HG03175 (cell line): ENCODE measurements around the gene CALML4.
"Not testable (repeated sequence)": the region's sequence is repeated elsewhere in the genome, so short reads cannot be mapped to it uniquely, and the experiment has no call there.

Experiments
- ATAC-seq: cut with Tn5 transposase; IDR thresholded peaks from one replicate; pipeline ENCODE4 v1.9.1; 2021; ENCODE audit warnings: mild to moderate bottlenecking, moderate library complexity; ENCODE audit not compliant: unreplicated experiment

The CALML4 gene

DNA sequence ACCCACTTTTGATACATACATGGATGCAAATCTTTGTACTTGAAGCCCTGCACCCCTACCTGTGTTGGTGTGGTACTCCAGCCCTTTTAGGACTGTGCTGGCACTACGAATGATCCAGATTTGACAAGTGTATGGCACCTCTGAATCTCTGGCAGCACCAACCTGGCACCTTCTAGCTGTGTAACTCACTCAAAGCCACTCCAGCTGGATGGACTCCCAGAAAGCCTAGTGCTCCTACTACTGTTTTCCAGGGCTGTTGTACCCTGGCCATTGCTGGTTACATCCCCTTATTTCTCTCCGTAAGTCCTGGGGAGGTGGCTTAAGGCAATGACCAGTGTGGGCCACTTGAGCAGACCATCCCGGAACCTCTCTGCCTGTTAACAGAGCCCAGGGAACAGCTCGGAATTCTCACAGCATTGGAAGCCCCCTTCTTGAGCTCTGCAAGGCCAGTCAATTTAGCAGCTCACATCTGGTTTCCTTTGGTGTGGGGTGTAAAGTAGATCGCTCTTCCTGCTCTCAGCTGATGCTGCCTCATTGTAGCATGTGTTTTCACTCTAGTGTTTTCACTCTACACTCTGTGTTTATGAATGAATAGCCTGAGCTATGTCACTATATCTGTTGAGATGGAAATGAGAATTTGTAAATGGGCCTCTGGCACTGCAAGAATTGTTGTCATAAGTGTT is 12.2 kb downstream of the CALML4 start:
- ATAC-seq, result no peak

DNA sequence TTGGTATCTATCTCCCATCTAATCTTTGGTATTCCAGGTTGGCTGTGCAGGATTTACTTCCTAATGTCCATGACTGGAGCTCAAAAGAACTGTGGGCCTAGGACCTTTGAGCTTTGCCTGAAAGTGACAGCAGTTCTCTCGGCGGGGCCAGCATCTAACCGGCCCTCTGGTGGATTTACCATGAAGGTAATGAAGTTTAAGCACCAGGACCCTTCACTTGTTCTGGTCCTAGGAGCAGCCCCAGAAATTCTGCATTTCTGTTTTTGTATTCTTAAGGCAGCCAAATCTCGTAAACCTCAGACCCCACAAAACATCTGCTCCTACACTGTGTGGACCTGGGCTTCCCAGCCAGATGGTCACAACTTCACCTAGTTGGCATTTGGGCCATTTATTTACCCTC is 13.0 kb downstream of the CALML4 start:
- ATAC-seq, result no peak

- ATAC-seq, result no peak
Measured at GRCh38 chr15:68191555-68191954, 13.6 kb downstream of the CALML4 start.

GRCh38 chr15:68190048-68190447 is 15.1 kb downstream of the CALML4 start:
- no peak for ATAC-seq

GRCh38 chr15:68188647-68189046 is 16.5 kb downstream of the CALML4 start:
- ATAC-seq, result no peak

DNA sequence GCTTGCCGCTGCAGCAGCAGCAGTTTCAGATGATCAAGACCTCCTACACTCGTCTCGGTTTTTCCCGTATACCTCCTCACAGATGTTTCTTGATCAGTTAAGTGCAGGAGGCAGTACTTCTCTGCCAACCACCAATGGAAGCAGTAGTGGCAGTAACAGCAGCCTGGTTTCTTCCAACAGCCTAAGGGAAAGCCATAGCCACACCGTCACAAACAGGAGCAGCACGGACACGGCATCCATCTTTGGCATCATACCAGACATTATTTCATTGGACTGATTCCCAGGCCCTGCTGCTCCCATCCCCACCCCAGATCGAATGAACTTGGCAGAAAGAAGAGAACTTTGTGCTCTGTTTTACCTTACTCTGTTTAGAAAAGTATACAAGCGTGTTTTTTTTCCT is 17.6 kb downstream of the CALML4 start:
- ATAC-seq, result no peak

DNA sequence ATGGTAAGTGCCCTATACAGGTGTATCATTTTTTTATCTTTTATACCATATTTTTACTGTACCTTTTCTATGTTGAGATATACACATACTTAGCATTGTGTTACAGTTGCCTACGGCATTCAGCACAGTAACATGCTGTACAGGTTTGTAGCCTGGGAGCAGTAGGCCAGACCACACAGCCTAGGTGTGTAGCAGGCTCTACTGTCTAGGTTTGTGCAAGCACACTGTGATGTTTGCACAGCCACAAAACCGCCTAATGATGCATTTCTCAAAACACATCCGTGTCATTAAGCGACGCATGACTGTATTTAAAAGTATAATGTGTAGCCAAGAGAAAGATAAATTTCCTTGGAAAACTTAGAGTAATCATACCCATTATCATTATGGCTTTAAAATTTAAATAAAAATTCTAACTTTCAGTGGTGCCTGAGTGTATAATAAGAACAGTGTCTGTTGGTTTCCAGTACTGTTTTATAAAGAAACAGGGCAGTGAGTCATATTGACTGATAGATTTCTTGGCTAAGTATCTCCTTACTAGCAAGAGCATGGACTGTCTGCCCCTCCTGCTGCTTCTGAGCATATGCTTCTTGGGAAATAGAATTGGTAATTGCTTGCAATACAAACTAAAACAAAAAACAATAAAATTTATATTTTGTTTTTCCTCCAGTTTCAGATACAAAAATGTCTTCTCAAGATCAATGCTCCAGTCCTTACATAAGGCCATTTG is 18.3 kb downstream of the CALML4 start:
- ATAC-seq, result no peak

DNA sequence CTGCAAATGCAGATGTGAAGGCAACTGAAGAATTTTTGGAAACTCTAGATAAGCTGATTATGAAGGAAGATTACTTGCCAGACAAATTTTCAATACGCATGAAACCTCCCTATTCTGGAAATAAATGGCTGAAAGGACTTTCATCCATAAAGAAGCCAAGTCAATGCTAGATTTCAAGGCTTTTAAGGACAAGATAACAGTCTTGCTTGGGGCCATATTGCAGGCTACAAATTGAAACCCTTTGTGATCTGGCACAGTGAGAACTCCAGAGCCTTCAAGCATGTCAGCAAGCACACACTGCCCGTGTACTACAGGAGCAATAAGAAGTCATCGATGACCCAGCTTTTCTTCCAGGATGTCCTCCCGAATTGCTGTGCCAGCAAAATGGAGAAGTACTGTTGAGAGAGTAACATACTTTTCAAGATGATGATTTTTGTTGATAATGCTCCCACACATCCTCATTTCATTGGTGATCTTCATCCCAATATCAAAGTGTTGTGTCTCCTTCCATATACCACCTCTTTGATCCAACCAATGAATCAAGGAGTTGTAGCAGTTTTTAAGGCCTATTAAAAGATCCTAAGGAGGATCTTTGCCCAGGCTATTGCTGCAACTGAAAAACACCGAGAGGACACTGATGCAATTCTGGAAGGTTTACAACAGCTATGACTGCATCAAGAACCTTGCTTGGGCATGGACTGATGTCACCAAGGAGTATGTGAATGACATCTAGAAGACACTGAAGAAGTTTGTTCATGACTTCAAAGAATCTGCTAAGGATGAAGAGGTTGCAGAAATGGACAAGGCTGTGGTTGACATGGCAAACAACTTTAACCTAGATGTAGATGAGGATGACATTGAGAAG is 20.3 kb downstream of the CALML4 start:
- ATAC-seq, result no peak

DNA sequence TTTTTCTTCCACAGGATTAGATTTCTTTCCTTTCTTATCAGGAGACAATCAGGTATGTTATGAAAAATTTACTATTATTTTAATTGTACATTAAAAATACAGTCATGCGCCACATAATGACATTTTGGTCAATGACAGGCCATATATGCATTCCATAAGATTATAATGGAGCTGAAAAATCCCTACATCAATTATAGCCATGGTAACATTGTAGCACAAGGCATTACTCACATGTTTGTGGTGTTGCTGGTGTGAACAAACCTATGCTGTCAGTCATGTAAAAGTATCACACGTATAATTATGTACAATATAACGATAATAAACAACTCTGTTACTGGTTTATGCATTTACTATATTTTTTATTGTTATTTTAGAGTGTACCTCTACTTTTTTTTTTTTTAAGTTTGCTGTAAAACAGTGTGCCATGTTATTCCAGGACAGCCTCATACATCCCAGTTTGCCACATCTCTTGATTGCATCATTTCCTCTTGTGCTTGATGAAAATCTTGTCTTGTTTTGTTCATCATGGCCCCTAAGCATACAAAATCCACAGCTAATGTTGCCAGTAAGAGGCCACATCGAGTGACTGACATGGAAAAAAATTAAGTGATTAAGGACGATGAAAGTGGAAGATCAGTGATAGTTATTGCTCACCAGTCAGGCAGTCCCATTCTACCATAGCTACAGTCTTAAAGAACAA is 21.4 kb downstream of the CALML4 start:
- no peak for ATAC-seq

DNA sequence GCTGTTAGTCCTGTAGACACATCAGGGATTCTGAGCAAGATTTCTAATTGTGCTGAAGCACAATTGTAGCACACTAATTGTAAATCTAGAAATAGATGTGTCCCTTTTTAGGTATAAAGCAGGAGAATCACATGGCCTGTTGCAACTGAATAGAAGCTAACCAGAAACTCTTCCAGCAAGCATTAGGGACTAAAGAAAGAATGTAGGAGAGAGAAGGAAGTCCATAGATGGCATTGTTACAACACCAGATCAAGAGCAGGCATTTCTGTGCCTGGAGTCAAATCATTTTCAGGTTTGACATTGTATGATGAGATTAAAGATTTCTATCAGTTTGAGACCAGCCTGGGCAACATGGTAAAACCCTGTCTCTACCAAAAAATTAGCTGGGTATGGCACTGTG is 27.4 kb downstream of the CALML4 start:
- no peak for ATAC-seq

- ATAC-seq, result no peak
Measured at GRCh38 chr15:68176601-68177000, 28.5 kb downstream of the CALML4 start.

DNA sequence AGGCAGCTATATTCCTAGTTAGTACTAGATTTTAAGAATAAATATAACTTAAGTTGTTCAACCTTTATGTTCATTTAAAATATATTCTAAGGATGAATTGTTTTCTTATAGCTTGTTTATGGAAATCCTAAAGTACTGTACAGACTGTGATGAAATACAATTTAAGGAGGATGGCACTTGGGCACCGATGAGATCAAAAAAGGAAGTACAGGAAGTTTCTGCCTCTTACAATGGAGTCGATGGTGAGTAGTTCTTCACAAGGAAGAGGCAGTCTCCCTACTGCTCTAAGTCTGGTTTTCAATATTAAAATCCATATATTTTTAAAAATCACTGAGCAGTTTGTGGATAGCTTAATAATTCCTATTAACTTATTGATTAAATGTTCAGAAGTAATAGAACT is 29.6 kb downstream of the CALML4 start:
- no peak for ATAC-seq

- ATAC-seq, result no peak
Measured at GRCh38 chr15:68173119-68173518, 32.0 kb downstream of the CALML4 start.

- ATAC-seq, result not testable (repeated sequence)
Measured at GRCh38 chr15:68172037-68172436, 33.1 kb downstream of the CALML4 start.

GRCh38 chr15:68166847-68167246 is 38.3 kb downstream of the CALML4 start:
- no peak for ATAC-seq

GRCh38 chr15:68163191-68163590 is 41.9 kb downstream of the CALML4 start:
- ATAC-seq, result no peak

DNA sequence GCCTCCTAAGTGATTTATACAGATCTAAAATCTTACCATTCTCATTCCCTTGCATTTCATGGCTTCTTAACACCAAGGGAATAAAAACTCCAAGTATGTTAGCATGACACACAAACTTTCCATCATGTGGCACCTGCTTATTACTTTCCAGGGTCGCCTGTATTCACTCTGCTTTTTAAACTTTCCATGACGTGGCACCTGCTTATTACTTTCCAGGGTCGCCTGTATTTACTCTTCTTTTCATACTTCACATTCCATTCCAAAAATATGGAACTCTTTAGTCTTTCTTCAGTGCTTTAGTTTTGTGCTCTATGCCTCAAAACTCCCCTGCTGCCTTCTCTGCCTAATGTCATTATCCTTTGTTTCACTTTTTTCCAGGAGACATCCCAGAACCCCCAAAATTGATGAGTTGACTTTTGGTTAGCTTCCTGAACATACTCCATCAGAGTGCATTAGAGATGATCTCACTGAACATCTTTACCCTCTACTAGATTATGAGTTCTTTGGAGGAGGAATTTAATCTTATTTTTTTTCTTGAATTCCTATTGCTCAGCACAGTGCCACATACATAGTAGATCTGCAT is 47.0 kb downstream of the CALML4 start:
- ATAC-seq, result no peak

DNA sequence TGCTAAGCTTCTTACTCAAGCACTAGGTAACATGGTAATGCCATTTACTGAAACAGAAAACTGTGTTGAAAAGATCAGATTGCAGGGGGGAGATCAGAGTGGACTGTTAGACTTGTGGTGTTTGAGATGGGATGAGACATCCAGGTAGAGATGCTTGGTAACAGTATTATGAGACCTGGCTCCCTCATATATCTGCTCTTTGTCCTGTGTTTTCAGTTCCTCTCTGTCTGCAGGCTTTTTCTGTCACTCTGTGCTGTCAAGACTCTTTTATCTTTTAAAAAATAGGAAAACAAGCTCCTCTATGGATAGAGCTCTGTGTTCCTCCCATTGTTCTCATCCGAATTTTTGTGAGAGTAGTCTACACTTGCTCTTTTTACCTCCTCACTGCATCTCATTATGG is 48.1 kb downstream of the CALML4 start:
- no peak for ATAC-seq

DNA sequence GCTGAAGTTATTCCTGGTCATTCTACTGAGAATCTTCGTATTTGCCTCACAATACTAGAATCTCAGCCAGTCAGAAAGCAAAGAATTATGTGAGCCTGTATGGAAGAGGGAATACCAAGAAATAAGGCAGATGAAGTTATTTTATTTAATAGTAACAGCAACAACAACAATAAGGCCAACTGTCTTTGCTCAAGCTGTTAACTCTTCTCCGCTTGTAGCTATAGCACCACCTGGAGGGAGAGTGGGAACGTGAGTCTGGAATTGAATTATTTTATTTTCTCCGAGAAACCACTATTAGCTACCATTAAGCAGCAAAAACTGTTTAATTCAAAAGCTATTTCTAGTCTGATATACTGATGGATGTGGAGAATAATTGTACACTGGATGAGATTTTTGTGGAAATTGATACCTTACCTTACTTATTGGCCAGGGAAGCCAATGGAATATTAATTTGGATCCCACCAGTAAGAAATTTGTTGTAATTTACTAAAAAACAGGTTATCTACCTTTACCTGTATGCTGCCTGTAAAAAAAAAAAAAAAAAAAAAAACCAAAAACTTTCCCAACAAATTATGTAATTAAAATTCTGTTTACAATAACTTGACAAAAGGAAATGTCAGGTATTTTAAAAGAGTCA is 50.1 kb downstream of the CALML4 start:
- no peak for ATAC-seq

GRCh38 chr15:68152342-68152741 is 52.8 kb downstream of the CALML4 start:
- ATAC-seq, result no peak
